ENCODE measurements around the gene NR6A1.
A peak's percentile ranks its signal among the peaks of the same experiment; 100 is the strongest.

NR6A1 gene

DNA sequence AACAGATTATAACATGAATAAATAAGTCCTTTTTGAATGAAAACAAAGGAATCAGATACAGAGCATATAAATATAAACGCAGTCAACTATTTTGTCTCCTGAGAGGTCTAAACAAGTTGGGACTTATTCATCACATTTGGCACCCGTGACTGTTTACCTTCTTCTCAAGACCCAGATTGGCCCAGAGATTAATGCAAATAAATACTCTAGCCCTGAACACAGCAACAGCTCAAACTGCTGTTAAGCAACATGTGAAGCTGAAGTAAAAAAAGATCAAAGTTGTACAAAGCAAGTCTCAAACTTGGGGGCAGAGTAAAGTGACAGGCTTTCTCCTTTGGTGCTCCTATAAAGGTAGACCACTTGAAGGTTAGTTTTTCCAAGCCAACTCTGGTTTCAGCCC, 168.9 kb downstream of the NR6A1 start:
- DNase-seq = no peak

DNA sequence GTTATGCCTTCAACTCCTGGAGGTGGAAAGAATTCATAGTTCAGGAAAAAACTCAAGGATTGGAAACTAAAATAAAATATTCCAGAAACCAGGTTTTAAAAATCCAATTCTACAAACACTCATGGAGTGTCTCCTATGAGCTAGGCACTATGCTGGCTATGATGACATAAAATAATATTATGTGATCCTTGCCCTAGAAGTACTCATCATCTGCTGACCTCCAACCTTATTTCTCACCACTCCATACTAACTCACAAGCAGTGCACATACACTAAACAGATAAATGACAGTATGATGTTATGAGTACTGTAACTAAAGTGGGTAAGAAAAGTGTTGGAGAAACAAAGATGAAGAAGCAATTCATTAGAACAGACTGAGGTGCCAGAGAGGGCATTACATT, 170.7 kb downstream of the NR6A1 start:
- DNase-seq = no peak

DNA sequence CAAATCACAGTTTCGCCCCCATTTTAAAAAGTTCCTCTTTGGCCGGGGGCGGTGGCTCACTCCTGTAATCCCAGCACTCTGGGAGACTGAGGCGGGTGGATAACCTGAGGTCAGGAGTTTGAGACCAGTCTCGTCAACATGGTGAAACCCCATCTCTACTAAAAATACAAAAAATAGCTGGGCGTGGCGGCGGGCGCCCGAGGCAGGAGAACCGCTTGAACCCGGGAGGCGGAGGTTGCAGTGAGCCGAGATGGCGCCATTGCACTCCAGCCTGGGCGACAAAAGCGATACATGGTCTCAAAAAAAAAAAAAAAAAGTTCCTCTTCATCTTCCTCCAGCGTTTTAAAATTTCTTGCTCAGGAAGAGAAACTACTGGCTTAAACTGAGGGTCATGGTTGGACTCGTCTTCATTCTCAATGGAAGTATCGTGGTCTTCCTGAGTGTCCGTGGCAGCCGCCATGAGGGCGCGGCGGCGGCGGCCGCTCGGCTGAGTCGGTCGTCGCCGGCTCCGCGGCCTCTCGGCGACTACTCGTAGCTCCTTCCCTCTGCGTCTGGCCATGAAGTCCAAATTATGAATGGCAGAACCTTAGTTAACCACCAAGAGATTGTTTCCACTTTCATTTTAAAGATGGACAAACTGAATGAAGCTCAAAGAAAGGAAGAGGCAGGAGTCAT, 171.9 kb downstream of the NR6A1 start:
- DNase-seq = no peak

DNA sequence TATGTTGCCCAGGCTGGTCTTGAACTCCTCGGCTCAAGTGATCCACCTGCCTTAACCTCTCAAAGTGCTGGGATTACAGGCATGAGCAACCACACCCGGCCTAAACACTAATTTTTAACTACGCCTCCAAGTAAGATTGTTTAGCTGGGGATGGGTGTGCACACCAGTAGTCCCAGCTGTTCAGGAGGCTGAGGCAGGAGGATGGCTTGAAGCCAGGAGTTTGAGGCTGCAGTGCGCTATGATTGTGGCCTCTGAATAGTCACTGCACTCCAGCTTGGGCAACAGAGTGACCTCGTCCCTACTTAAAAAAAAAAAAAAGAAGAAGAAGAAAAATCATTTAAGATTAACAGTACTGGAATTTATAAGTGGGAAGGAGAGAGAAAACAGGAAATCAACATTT, 173.1 kb downstream of the NR6A1 start:
- DNase-seq = no peak

DNA sequence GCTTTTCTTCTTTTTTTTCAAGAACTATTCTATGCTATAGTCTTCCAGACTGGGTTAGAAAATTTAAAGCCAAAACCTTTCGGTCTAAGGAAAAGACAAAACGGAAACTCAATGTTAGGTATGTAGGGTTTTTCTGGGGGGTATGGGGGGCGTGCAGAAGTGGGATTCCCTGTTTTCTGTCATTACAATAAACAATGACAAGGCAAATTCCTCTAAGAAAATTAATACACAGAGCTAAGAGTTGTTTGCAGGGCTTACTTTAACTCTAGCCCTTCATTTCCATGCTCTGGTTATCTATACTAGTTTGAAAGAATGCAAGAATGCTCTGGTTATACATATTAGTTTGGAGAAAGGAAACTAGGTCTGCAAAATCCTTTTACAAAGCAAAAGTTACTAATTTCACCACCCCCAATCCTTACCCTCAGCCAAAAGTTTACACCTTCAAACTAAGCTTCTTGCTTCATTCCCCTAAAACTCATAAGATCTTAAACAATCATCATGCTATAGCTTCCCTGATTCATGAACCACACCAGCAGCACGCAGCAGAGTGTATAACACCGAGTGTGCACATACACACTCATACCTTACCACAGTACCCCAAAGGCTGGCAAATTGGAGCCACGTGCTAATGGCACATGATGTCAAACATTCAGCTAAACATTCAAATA, 174.8 kb downstream of the NR6A1 start:
- DNase-seq = no peak

- DNase-seq = no peak
These were observed 175.4 kb downstream of the NR6A1 start for GRCh38 chr9:124595743-124596142.

DNA sequence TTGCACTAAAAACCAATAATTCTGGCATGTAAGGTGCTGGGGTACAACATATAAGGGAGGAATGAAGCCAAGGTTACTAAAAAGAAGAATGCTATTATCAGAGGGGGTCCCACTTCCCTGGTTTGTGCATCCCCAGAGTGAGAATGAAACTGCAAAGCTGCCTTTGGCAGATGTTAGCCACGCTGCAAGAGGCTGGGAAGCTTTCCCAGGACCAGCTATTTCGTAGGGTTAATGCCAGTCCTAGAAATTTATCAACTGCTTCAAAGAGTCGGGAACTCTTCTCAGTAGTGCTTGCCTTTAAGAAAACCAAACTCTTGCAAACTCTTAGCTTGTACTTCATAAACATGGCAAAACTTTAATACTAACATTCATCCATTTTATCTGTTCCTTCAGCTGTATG, 176.4 kb downstream of the NR6A1 start:
- peak in 1 of 2 experiments; percentile 46 for DNase-seq

GRCh38 chr9:124594225-124594624, 176.9 kb downstream of the NR6A1 start:
- DNase-seq = no peak

DNA sequence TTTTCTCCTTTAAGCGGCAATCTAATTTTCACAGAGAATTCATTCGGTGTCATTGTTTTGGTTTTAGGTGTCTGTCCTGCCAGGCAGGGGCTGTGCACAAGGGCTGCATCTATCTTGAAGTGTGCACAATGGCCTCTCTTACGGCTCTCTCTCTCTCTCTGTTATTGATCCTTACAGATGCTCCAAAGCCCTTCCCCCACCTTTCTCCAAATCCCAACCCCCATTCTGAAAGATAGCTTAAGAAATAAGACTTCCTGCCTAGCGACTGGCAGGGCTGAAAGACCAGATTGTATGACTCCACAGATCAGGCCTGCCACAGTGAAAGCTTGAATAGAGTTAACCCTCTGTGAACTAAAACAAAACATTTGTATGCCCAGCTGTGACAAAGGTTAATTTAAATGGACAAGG, 177.5 kb downstream of the NR6A1 start:
- DNase-seq = peak; percentile 58 to 81

DNA sequence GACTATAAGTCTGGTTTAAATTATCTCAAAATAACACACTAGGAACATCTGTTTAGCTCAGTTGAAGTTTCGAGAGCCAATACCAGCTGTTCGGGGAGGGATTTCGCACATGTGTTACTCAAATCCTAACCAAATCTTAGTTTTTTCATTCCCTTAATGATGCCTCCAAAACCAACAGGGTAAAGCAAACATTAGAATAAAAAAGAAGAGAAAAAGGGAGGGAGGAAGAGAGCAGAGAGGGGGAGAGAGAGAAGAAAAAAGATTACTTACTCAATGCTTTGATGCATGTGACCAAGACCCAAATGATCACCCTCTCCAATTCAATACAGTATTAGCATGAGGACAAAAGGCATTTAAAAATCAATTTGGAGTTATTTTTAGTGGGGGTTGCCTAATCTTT, 177.9 kb downstream of the NR6A1 start:
- DNase-seq = peak; percentile 3 to 67

GRCh38 chr9:124590889-124591641, 180.0 kb downstream of the NR6A1 start:
- peak in 1 of 2 experiments; percentile 21 for DNase-seq

GRCh38 chr9:124584631-124585030, 186.5 kb downstream of the NR6A1 start:
- DNase-seq = no peak

- DNase-seq = no peak
These were observed 188.0 kb downstream of the NR6A1 start for GRCh38 chr9:124583134-124583533.

- DNase-seq = no peak
These were observed 190.9 kb downstream of the NR6A1 start for GRCh38 chr9:124580186-124580585.

DNA sequence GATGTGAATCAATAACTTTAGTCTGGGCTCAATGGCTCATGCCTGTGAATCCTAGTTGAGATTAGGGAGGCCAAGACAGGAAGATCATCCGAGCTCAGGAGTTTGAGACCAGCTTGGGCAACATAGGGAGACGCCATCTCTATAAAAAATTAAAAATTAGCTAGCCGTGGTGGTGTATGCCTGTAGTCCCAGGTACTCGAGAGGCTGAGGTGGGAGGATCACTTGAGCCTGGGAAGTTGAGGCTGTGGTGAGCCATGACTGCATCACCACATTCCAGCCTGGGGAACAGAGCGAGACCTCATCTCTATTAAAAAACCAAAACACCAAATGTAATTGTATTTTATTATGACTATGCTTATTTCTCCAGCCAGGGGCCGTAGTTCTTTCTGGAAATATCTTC, 194.4 kb downstream of the NR6A1 start:
- no peak for DNase-seq

- no peak for DNase-seq
These were observed 196.4 kb downstream of the NR6A1 start for GRCh38 chr9:124574534-124575375.

DNA sequence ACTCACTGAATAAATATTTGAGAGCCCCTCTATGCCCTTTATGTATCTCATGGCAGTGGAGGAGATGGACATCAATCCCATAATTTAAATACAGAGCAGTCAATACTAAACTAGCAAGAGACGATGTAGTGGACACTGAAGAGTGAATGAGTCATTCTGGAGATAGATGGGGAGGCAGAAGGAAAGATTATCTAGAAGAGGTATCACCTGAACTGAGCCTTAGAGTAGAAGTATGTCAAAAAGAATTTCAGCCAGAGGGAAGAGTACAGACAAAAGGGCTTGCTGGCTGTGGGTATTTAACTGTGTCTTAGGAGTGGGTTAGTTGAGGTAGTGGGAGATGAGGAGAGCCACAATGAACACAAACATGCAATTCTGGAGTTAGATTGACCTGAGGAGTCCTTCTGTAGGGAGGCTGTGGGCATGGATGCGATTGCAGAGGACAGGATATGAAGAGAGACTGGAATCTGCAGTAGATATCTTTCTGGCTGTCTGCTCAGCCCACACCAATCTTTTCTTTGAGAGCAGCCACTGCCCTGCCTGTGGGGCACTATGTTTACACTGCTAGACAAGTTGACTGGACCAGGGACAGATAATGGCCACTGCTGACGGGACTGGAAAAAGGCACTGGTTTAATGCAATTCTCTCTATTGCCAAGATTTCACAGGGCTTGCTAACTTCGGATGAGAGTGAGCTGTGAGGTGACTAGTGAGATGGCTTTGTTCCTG, 200.0 kb downstream of the NR6A1 start:
- no peak for DNase-seq

GRCh38 chr9:124569942-124570341, 201.2 kb downstream of the NR6A1 start:
- no peak for DNase-seq

- DNase-seq = no peak
These were observed 203.7 kb downstream of the NR6A1 start for GRCh38 chr9:124567362-124567761.

GRCh38 chr9:124562328-124562727, 208.8 kb downstream of the NR6A1 start:
- no peak for DNase-seq

GRCh38 chr9:124559871-124560270, 211.2 kb downstream of the NR6A1 start:
- no peak for DNase-seq

DNA sequence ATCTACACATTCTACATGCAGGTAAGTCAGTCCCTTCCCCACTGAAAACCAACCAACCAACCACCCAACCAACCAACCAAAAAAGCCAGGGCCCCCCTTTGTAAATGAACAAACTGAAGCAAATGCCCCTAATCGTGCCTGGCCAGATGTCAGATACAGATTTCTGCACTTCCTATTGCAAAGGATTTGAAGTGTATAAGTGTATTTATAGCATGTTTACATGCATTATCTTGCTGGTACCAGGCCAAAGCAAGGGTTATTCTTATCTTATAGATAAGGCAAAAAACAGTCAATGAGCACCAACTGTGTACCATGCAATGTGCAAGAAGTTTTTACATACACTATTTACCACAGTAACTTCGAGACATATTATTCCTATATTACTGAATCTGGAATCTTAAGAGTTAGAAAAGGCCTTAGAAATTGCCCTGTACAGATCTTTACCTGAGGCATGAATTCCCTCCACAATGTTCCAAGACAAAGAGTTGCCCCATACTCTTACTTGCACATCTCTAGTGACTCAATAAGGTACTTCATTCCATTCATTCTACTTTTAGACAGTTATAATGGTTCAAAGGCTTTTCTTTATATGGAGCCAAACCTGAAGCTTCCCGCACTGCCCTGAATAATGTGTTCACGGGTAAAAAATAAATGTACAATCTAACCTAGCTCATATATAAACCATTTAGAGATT, 212.2 kb downstream of the NR6A1 start:
- no peak for DNase-seq
